Fibroblast of lung (primary cell): ENCODE data around the gene KCTD8. TPM values are rescaled to one million over a fixed set of nuclear protein-coding genes. Genes with fewer than 3 reads are reported as not detected.

Experiments used
- DNase-seq, 2 donors: peaks; one replicate each; pipeline versions ENCODE4 v3.0.0 to v3.0.0-alpha.2; 2010; ENCODE audit warnings: low read depth in 2 of 2
- H2AFZ ChIP-seq: 2 replicates; pipeline ENCODE4 v1.5.1; 2012; ENCODE audit warnings: low read length, control low read depth, inconsistent platforms
- H3K27ac ChIP-seq: 2 replicates; pipeline ENCODE4 v1.5.1; 2011; ENCODE audit warnings: low read length, control low read depth; ENCODE audit not compliant: insufficient read depth
- H3K27me3 ChIP-seq: 2 replicates; pipeline ENCODE4 v1.5.1; 2011; ENCODE audit warnings: mild to moderate bottlenecking, low read length; ENCODE audit not compliant: control insufficient read depth, insufficient read depth
- H3K36me3 ChIP-seq: 2 replicates; pipeline ENCODE4 v1.5.1; 2011; ENCODE audit warnings: low read length; ENCODE audit not compliant: control insufficient read depth, insufficient read depth
- H3K4me1 ChIP-seq: 2 replicates; pipeline ENCODE4 v1.5.1; 2011; ENCODE audit warnings: low read length; ENCODE audit not compliant: control insufficient read depth, insufficient read depth; ENCODE audit errors: extremely low read depth
- H3K4me2 ChIP-seq: 2 replicates; pipeline ENCODE4 v1.5.1; 2011; ENCODE audit warnings: low read length, control low read depth; ENCODE audit not compliant: insufficient read depth; ENCODE audit errors: extremely low read depth
- H3K4me3 ChIP-seq, 4 experiments: fragments of 200-600 bp in 1 of 4; sonication (generic) in 1 of 4; replicated peaks in 1 of 4; 2 replicates each; pipeline ENCODE4 v1.5.1; 2011 to 2016; ENCODE audit warnings: low read length in 4 of 4, low read depth in 3 of 4, mild to moderate bottlenecking in 3 of 4, control low read depth in 2 of 4, inconsistent platforms in 1 of 4, mixed read lengths in 1 of 4; ENCODE audit not compliant: insufficient read depth in 1 of 4; ENCODE audit errors: control extremely low read depth in 1 of 4
- H3K79me2 ChIP-seq: 2 replicates; pipeline ENCODE4 v1.5.1; 2012; ENCODE audit warnings: mild to moderate bottlenecking, low read length, inconsistent platforms; ENCODE audit not compliant: control insufficient read depth, insufficient read depth
- H3K9ac ChIP-seq: 2 replicates; pipeline ENCODE4 v1.5.1; 2011; ENCODE audit warnings: mild to moderate bottlenecking, low read length, control low read depth; ENCODE audit not compliant: insufficient read depth
- H3K9me3 ChIP-seq: 2 replicates; pipeline ENCODE4 v1.5.1; 2012; ENCODE audit warnings: low read depth, low read length; ENCODE audit not compliant: control insufficient read depth, insufficient read depth
- H4K20me1 ChIP-seq: 2 replicates; pipeline ENCODE4 v1.5.1; 2011; ENCODE audit warnings: low read length; ENCODE audit not compliant: control insufficient read depth, insufficient read depth; ENCODE audit errors: extremely low read depth
- EZH2 ChIP-seq: IDR thresholded peaks from 2 replicates; pipeline ENCODE4 v1.5.1; 2012; ENCODE audit warnings: low read length, control low read depth, mild to moderate bottlenecking; ENCODE audit errors: missing control alignments
- polyA plus RNA-seq, 2 donors: library from polyadenylated mRNA; depleted of rRNA in 1 of 2; stranded (reverse) in 1 of 2; unstranded in 1 of 2; fragments of >200 nt; gene quantifications; 2 replicates each; pipeline ENCODE4 v1.2.1, GENCODE V29; 2011 to 2012; ENCODE audit warnings: missing spikeins in 1 of 2
- total RNA-seq: library from RNA; depleted of rRNA; stranded (reverse); fragments of >200 nt; gene quantifications from 2 replicates; pipeline ENCODE4 v1.2.1, GENCODE V29; 2014
- TF ChIP-seq, protein P1 (sequence below), 2 donors: IDR thresholded peaks in 1 of 2; conservative IDR thresholded peaks in 1 of 2; 1 replicate in 1 of 2; 2 replicates in 1 of 2; pipeline ENCODE4 v1.5.1; 2011 to 2012; ENCODE audit warnings: low read length in 2 of 2, control low read depth in 1 of 2, inconsistent platforms in 1 of 2, low read depth in 1 of 2, mild to moderate bottlenecking in 1 of 2

KCTD8 gene
- total and polyA plus RNA-seq, 2 donors (not counting 1 experiment from before 2014, with no cell fraction given), result under 0.01 to 0.09 TPM

DNA sequence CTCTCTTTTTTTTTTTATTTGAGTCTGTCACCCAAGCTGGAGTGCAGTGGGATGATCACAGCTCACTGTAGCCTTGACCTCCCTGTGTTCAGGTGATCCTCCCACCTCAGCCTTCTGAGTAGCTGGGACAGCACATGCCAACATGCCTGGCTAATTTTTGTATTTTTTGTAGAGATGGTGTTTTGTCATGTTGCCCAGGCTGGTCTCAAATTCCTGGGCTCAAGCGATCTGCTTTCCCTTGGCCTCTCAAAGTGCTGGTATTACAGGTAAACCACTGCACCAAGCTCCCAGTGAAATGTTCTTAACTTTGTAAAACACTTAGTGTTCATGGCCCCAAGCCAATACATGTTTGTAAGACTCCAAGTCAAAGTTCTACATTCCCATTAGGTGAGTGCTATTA, 316.1 kb downstream of the KCTD8 start:
- DNase-seq, result no peak
- H3K4me1 ChIP-seq, result no peaks in the 10 kb centered on the region
- H4K20me1 ChIP-seq, result no peaks in the 10 kb centered on the region
- H3K36me3 ChIP-seq, result no peaks in the 10 kb centered on the region
- H3K4me2 ChIP-seq, result no peak overlapping the region
- no peaks in the 10 kb centered on the region for H3K27me3 ChIP-seq
- TF ChIP-seq EZH2, result no peak
- TF ChIP-seq, protein P1, sequence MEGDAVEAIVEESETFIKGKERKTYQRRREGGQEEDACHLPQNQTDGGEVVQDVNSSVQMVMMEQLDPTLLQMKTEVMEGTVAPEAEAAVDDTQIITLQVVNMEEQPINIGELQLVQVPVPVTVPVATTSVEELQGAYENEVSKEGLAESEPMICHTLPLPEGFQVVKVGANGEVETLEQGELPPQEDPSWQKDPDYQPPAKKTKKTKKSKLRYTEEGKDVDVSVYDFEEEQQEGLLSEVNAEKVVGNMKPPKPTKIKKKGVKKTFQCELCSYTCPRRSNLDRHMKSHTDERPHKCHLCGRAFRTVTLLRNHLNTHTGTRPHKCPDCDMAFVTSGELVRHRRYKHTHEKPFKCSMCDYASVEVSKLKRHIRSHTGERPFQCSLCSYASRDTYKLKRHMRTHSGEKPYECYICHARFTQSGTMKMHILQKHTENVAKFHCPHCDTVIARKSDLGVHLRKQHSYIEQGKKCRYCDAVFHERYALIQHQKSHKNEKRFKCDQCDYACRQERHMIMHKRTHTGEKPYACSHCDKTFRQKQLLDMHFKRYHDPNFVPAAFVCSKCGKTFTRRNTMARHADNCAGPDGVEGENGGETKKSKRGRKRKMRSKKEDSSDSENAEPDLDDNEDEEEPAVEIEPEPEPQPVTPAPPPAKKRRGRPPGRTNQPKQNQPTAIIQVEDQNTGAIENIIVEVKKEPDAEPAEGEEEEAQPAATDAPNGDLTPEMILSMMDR (conservative IDR thresholded peaks at IDR 0.05 in 1 of 2, IDR thresholded peaks at IDR 0.05 in 1 of 2; ENCODE audit: low read depth in 1 of 2, low read length in 2 of 2), result no peak
- H3K9me3 ChIP-seq, result no peaks in the 10 kb centered on the region
- H3K9ac ChIP-seq, result no peak overlapping the region
- no peak overlapping the region for H3K27ac ChIP-seq
- no peak overlapping the region for H3K4me3 ChIP-seq
- H2AFZ ChIP-seq, result no peak overlapping the region
- H3K79me2 ChIP-seq, result no peaks in the 10 kb centered on the region

Other genes starting within 250 kb of the KCTD8 start
- gene YIPF7, start 202.8 kb upstream of the KCTD8 start, total RNA-seq, result under 0.01 TPM in 1 of 2 replicates, not detected in the other
- not detected in 2 replicates for gene YIPF7, start 202.8 kb upstream of the KCTD8 start, polyA plus RNA-seq
- 12.1 and 13.9 TPM in 2 replicates for gene GUF1, start 229.6 kb upstream of the KCTD8 start, total RNA-seq
- gene GUF1, start 229.6 kb upstream of the KCTD8 start, polyA plus RNA-seq, result 18.3 and 20.9 TPM in 2 replicates